ENCODE measurements around the gene TNFAIP1. TPM values are rescaled to one million over a fixed set of nuclear protein-coding genes. Genes with fewer than 3 reads are reported as not detected.

TNFAIP1 gene
- total RNA-seq, 2 donors from 2014 or later: 15.2 to 15.8 TPM

GRCh38 chr17:28319598-28319935, 16.0 kb upstream of the TNFAIP1 start:
- Histone ChIP-seq H3K9me3 (no peaks in the 10 kb centered on the region), H3K27ac (peak overlapping the region; percentile 89 to 95 (median 89)), H3K4me3 (peak overlapping the region; percentile 12 to 14), H3K4me1 (peaks cover 72% of the 10 kb centered on the region), H3K36me3 (replicated peaks in 1 of 2; ENCODE audit: insufficient read depth in 1 of 2, low read depth in 2 of 2) (no peaks in the 10 kb centered on the region), H3K27me3 (no peaks in the 10 kb centered on the region)
- intact Hi-C loops (cut with DNase I): no loop called here
- DNase-seq (peak in 1 of 4 donors; percentile 53), ATAC-seq (no peak)
- TF ChIP-seq POLR2A (IDR thresholded peaks at IDR 0.05) (no peak), CTCF (IDR thresholded peaks at IDR 0.05) (no peak)
- WGBS, 2 donors: 2 to 3% methylated on average over 7 of the region's 7 CpGs

DNA sequence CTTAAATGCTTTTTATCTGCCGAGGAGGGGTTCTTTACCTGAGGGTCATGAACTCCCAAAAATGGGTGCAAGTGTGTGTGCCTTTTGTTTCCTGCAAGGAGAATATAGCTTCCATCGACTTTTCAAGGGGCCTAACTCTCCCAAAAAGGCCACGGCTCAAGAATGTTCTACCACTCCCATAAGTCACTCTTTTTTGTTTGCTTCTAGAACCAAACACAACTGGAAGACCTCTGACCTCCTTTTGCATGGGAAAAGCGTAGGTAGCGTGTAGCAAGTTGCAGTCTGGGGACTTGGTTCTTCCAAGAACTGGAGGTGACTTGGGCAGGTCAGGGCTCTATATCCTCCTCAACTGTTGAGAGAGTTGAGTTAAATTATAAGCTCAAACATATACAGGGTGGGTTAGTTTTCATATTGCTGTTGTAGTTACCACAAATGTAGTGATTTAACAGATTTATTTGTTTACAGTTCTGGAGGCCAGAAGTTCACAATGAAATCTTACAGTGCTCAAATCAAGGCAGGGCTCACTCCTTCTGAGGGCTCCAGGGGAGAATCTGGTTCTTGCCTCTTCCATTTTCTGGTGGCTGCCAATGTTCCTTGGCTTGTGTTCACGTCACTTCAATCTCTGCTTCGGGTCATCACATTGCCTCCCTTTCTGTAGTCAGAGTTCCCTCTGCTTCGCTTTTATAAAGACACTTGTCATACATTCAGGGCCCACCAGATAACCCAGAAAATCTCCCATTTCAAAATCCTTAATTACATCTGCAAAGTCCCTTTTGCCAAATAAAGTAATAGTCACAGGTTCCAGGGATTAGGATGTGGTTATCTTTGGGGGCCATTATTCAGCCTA, 15.1 kb upstream of the TNFAIP1 start:
- Histone ChIP-seq H3K36me3 (replicated peaks in 1 of 2; ENCODE audit: insufficient read depth in 1 of 2, low read depth in 2 of 2) (no peaks in the 10 kb centered on the region), H3K4me1 (peaks cover 81% of the 10 kb centered on the region), H3K27me3 (no peaks in the 10 kb centered on the region), H3K27ac (peak overlapping the region; percentile 89 to 95 (median 89)), H3K9me3 (no peaks in the 10 kb centered on the region), H3K4me3 (peak overlapping the region; percentile 12 to 14)
- WGBS, 2 donors: 32% methylated on average over 8 of the region's 8 CpGs
- no peak for ATAC-seq
- no peak for DNase-seq
- intact Hi-C loops (cut with DNase I): no loop called here
- TF ChIP-seq CTCF (IDR thresholded peaks at IDR 0.05): no peak
- TF ChIP-seq POLR2A (IDR thresholded peaks at IDR 0.05): no peak

DNA sequence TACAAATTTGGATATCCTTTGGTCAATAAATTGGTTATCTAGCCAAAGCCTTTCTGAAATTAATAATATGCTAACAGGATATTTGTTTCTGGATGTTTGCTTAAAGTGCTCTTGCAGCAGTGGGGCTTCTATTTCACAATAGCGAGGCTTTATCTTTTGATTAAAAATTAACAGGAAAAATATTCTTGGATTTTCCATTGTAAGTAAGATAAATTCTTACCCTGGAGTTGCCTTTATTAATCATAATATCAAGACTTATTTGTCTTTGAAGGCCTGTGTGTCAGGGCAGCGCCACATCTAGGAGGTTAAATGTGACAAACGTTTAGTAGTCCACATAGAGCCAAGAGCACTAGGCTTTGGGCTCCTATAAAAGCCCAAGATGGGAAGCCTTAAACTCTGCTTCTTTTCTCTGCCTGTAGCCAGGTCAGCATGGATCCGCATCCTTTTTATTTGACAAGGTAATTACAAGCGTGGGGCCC, 11.3 kb upstream of the TNFAIP1 start:
- WGBS, 2 donors: 14 to 15% methylated on average over 5 of the region's 5 CpGs

GRCh38 chr17:28324781-28325180, 10.8 kb upstream of the TNFAIP1 start:
- peaks cover 68% of the 10 kb centered on the region for H3K4me1 ChIP-seq
- TF ChIP-seq CTCF (IDR thresholded peaks at IDR 0.05): no peak
- TF ChIP-seq POLR2A (IDR thresholded peaks at IDR 0.05): no peak
- DNase-seq (no peak), ATAC-seq (no peak)
- 20 to 39% methylated on average over 3 of the region's 3 CpGs for WGBS, 2 donors
- H3K27me3 ChIP-seq: no peaks in the 10 kb centered on the region
- H3K36me3 ChIP-seq (replicated peaks in 1 of 2; ENCODE audit: insufficient read depth in 1 of 2, low read depth in 2 of 2): peaks cover 4 to 9% of the 10 kb centered on the region in 2 donors
- peak overlapping the region; percentile 55 to 95 (median 70) for H3K27ac ChIP-seq
- no peak overlapping the region for H3K4me3 ChIP-seq
- H3K9me3 ChIP-seq: no peaks in the 10 kb centered on the region
- intact Hi-C loops (cut with DNase I): no loop called here

More for the DNA sequence above, 11.3 kb upstream of the TNFAIP1 start:
- TF ChIP-seq POLR2A (IDR thresholded peaks at IDR 0.05) (no peak), CTCF (IDR thresholded peaks at IDR 0.05) (no peak)
- Histone ChIP-seq H3K36me3 (replicated peaks in 1 of 2; ENCODE audit: insufficient read depth in 1 of 2, low read depth in 2 of 2) (peaks cover 4 to 9% of the 10 kb centered on the region in 2 donors), H3K9me3 (no peaks in the 10 kb centered on the region), H3K4me3 (no peak overlapping the region), H3K27ac (peak overlapping the region; percentile 55 to 95 (median 70)), H3K27me3 (no peaks in the 10 kb centered on the region), H3K4me1 (peaks cover 73% of the 10 kb centered on the region)
- ATAC-seq: peak; percentile 73
- DNase-seq: peak in 3 of 4 donors; percentile 47 to 60 (median 50)
- intact Hi-C loops (cut with DNase I): no loop called here
